HT-29 (cell line): Measurements from ENCODE around the gene ACIN1. TPM values are rescaled to one million over a fixed set of nuclear protein-coding genes. Genes with fewer than 3 reads are reported as not detected.
"Not testable (repeated sequence)": the region's sequence is repeated elsewhere in the genome, so short reads cannot be mapped to it uniquely, and the experiment has no call there.

Experiments
- DNase-seq: peaks from one replicate; pipeline ENCODE4 v3.0.0-alpha.2; 2015; ENCODE audit warnings: low spot score
- total RNA-seq: library from RNA; depleted of rRNA; stranded (reverse); fragments of >200 nt; shearing (Covaris generic); gene quantifications from 2 replicates; pipeline ENCODE4 v1.2.3, GENCODE V29; 2014

The ACIN1 gene
- total RNA-seq, 1 experiment from 2014 or later: 59.1 TPM

GRCh38 chr14:23123419-23123818 is 28.5 kb upstream of the ACIN1 start:
- DNase-seq: peak; percentile 71

GRCh38 chr14:23122086-23122485 is 27.1 kb upstream of the ACIN1 start:
- no peak for DNase-seq

GRCh38 chr14:23121361-23121771 is 26.4 kb upstream of the ACIN1 start:
- DNase-seq: no peak

GRCh38 chr14:23120541-23121251 is 25.8 kb upstream of the ACIN1 start:
- peak; percentile 78 for DNase-seq

GRCh38 chr14:23119363-23120327 is 24.7 kb upstream of the ACIN1 start:
- no peak for DNase-seq

- no peak for DNase-seq
Observed at GRCh38 chr14:23118506-23119362, 23.8 kb upstream of the ACIN1 start, which contains the start of gene CEBPE. Gene CEBPE (minus strand): TSS chr14:23119255. CDS start chr14:23119091, 164 bp downstream.

- DNase-seq: no peak
Observed at GRCh38 chr14:23117371-23118020, 22.6 kb upstream of the ACIN1 start.

- DNase-seq: no peak
Observed at GRCh38 chr14:23115918-23116317, 21.0 kb upstream of the ACIN1 start.

GRCh38 chr14:23115039-23115731 is 20.2 kb upstream of the ACIN1 start:
- no peak for DNase-seq

GRCh38 chr14:23114669-23115038 is 19.7 kb upstream of the ACIN1 start:
- no peak for DNase-seq

- DNase-seq: no peak
Observed at GRCh38 chr14:23114120-23114458, 19.2 kb upstream of the ACIN1 start.

- DNase-seq: no peak
Observed at GRCh38 chr14:23113431-23114119, 18.6 kb upstream of the ACIN1 start.

- no peak for DNase-seq
Observed at GRCh38 chr14:23112359-23113178, 17.6 kb upstream of the ACIN1 start.

- no peak for DNase-seq
Observed at GRCh38 chr14:23110579-23111365, 15.8 kb upstream of the ACIN1 start.

- no peak for DNase-seq
Observed at GRCh38 chr14:23109769-23110168, 14.8 kb upstream of the ACIN1 start.

- DNase-seq: not testable (repeated sequence)
Observed at GRCh38 chr14:23108169-23108568, 13.2 kb upstream of the ACIN1 start.

- not testable (repeated sequence) for DNase-seq
Observed at GRCh38 chr14:23107620-23108019, 12.7 kb upstream of the ACIN1 start.

- DNase-seq: no peak
Observed at GRCh38 chr14:23106747-23107045, 11.8 kb upstream of the ACIN1 start.
